ENCODE results near the gene RBM4.
"Not testable (repeated sequence)": the region's sequence is repeated elsewhere in the genome, so short reads cannot be mapped to it uniquely, and the experiment has no call there.

RBM4 gene, protein sequence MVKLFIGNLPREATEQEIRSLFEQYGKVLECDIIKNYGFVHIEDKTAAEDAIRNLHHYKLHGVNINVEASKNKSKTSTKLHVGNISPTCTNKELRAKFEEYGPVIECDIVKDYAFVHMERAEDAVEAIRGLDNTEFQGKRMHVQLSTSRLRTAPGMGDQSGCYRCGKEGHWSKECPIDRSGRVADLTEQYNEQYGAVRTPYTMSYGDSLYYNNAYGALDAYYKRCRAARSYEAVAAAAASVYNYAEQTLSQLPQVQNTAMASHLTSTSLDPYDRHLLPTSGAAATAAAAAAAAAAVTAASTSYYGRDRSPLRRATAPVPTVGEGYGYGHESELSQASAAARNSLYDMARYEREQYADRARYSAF

DNA sequence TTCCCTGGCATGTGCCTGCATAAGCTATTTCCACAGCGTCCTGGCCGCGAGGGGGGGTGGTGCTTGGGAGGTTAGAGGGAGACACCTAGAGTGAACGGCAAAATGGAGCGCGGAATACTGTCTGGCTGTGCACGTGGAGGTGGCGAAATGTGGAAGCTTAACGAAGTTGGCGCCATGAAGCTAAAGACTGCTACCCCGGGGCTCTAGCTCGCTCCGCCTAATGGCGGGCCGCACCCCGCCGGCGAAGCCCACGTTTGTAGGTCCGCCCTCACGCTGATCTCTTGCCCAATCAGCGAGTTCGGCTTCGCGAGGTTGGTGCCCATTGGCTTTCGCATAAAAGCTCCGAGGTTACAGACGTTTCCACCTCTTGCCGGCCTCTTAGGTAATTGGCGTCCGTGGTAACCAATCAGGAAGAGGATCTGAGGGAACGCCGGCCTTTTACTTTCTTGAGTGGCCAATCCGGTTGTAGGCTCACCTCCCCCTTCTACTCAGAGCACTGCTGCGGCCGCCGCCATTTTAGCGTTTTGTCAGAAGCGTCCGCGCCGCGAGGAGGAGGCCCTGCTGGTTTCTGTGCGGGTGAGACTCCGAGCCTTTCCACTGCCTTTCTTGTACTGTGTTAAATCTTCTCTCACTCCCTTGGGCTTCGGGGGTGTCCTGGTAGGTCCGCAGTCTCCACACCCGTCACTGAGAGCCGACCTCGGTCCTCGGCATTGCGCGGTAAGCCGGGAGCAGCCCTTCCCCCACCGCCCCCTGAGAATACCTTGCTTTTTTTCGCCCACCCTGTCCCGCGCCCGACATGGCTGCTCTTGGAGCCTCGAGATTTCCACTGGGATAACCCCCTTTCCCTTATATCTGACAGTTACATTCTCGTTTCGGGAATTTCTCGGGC lies at the start of gene RBM4:
RBM4 (plus strand) TSS at position 527 of the 889 bp plus-strand sequence. CDS start 1,009 bp downstream, outside the sequence.
- peak; percentile 98 for DNase-seq (ENCODE audit: low spot score)

DNA sequence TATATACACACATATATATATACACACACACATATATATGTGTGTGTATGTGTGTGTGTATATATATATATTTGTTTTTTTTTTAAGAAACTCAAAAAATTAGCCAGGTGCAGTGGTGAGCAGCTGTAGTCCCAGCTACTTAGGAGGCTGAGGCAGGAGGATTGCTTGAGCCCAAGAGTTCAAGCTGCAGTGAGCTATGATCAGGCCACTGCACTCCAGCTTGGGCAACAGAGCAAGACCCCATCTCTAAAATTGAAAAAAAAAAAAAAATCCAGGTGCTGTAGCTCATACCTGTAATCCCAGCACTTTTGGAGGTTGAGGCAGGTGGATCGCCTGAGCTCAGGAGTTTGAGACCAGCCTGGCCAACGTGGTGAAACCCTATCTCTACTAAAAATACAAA lies 49.2 kb upstream of the RBM4 start:
- DNase-seq (ENCODE audit: low spot score), result not testable (repeated sequence)

DNA sequence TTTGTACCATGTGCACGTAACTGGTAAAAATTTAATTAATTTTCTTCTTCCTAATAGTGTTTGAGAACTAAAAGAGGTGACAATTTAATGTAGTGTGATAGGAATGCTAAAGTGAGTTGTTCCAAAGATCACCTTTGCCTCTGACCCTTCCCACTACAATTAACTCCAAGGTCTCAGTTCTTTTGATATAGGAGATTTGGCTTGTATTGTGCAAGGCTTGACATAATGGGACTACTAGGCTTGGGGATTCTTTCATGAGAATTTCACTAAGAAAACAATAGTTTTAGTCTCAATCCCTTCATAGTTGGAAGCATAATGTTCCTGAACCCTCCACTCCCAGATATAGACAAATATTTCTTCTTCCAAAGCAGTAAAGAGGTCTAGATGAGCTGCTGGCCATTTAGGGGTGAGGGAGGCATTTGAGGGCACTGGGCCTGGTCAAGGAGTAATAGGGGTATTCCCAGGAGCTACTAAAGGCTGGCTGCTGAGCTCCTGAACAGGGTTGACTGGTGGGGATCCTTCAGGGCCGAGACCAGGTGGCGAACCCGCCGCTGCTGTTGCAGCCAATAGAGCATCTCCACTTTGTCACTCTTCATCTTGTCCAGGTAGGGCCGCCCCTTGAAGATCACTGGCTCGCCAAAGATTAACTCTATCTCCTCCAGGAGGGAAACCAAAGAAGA lies 48.4 kb upstream of the RBM4 start:
- no peak for DNase-seq (ENCODE audit: low spot score)

DNA sequence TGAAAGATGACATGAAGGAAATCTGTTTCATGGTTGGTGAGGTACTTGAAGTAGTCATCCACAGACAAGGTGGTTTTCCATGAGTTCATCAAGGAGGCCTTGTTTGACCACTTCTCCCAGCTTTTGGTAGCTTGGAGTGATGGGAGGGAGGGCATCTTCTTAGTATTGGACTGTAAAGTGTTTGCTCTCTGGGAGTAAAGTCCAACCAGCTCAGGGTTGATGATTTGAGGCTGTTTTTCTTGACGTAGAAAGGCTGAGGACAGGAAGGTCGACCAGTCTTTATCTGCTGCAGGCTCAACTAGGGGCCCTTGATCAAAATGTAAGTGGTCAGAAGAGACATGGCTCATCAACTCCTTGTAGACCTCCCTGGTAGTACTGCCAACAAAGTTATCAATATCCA lies 47.3 kb upstream of the RBM4 start:
- no peak for DNase-seq (ENCODE audit: low spot score)

DNA sequence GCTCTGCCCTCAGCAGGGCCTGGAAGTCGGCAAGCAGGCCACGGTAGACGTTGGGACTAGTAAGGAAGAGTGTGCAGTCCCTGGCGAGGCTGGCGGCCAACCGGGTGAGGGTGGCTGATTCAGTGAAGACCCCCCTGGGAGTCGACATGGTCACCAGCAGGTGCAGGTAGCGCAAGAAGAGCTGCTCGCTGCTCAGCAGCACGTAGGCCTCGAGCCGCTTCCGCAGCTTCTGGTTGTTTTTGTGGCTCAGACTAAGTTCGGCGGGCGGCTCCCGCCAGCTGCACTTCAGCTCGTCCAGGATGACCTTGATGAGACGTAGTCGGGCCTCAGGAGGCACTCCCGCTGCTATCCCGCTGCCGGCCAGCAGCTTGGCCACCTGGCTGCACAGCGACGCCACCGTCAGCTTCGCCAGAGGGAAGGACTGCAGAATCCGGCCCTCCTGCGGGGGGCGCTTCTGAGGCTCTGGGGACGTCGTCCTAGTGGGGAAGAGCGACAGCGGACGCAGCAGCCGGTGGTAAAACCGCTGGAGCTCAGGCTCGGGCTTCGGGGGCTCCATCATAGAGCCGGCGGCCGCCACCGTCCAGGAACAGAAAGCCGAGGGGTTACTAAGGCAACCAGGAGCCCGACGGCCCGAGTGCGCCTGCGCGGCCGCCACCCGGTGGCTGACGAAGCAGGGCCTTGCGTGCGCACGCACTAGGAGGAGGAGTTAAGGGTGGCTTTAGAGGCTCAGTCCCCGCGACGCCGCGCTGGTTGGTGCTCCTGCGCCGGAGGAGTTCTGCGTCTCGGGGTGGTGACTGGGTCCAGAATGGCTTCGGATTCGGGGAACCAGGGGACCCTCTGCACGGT lies 45.8 kb upstream of the RBM4 start, which contains the start of the genes CCDC87 and CCS:
CCDC87 (minus strand) TSS at position 607 of the 846 bp plus-strand sequence; CDS start at position 559, 48 bp downstream.
CCS (plus strand) TSS at position 729 of the 846 bp plus-strand sequence; CDS start at position 806, 77 bp downstream.
- DNase-seq (ENCODE audit: low spot score), result peak; percentile 98

DNA sequence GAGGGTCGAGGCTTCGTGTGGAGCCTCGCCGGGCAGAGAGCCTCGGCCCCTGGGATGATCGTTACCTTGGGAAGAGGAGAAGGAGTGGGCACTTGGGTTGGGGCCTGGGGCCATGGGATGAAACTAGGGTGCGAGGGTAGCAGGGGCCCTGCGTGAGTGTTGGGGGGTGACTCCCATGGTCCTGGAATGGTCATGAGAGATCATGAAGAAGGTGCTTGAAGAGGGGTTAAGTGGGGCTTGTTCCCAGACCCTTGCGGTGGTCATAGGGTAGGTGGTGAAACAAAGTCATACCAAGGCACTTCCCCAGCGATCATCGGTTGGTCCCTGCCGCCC lies 45.2 kb upstream of the RBM4 start:
- DNase-seq (ENCODE audit: low spot score), result no peak

DNA sequence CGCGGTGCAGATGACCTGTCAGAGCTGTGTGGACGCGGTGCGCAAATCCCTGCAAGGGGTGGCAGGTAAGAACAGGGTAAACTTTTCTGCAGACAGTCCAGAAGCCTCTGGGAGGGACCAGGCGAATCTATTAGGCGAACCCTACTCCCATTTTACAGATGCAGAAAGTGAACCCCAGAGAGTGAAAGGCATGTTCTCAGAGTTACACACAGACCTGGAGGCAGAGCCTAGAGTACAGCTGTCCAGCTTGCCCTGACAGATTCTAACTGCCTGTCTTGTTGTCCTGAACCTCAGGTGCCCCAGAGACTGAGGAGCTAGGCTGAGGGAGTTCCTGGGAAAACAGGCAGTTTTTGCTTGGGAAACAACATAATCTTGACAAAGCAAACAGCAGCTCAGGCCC lies 44.9 kb upstream of the RBM4 start:
- DNase-seq (ENCODE audit: low spot score), result no peak

DNA sequence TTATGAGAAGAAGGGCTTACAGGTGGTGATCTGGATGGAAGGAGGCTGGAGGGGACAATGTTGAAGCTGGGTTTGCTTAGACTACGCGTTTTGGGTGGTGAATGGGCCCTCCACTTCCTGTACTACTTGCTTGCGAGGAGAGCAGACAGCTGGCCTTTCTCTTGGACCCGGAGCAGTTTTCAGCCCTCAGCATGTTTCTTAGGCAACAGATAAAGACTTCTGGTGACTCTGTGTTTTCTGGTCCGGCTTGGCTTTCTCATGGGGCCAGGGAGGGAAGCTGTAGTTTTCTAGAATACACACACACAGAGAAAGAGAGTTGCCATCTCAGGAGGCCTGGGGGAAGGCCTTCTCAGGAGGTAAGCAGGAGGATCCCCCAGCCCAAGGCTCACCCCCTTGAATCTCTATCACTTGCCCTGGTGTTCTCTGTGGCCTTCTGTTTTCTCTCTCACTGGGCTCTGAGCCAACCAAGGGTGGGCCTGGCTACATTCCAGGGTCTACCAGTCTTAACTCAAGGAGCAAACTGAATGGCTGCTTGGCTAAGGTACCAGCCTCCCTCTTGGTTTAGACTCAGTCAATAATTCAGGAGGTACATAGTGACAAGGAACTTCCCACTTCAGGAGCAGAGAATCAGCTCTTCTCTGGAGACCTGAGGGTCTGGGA lies 43.1 kb upstream of the RBM4 start:
- no peak for DNase-seq (ENCODE audit: low spot score)

DNA sequence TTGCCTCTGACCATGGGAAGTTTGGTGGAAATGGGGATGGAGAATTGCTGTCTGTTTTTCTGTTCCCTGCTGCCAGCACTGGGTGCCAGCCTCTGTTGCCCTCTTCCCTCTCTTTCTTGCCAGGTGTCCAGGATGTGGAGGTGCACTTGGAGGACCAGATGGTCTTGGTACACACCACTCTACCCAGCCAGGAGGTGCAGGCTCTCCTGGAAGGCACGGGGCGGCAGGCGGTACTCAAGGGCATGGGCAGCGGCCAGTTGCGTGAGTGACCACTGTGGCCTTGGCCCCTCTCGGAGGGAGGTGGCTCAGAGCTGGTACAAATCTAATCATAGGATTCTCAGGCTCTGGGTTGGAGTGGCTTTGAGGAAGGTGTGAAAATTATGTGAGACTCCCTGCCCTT lies 39.5 kb upstream of the RBM4 start:
- DNase-seq (ENCODE audit: low spot score), result no peak

DNA sequence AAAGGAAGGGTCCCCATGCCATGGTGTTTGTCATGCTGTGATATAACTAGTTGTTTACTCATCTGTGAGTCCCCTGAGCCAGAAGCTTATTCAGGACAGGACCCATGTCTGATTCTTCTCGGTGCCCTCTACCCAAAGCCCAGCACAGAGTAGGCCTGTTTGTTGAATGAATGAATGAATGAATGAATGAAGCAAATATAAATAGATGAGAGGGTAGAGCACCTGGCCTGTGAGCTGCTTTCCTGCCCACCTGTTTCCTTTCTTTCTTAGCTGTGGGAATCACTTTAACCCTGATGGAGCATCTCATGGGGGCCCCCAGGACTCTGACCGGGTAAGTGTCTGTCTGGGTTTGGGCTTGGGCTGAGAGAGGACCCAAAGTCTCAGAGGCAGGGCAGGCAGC lies 38.3 kb upstream of the RBM4 start:
- no peak for DNase-seq (ENCODE audit: low spot score)

DNA sequence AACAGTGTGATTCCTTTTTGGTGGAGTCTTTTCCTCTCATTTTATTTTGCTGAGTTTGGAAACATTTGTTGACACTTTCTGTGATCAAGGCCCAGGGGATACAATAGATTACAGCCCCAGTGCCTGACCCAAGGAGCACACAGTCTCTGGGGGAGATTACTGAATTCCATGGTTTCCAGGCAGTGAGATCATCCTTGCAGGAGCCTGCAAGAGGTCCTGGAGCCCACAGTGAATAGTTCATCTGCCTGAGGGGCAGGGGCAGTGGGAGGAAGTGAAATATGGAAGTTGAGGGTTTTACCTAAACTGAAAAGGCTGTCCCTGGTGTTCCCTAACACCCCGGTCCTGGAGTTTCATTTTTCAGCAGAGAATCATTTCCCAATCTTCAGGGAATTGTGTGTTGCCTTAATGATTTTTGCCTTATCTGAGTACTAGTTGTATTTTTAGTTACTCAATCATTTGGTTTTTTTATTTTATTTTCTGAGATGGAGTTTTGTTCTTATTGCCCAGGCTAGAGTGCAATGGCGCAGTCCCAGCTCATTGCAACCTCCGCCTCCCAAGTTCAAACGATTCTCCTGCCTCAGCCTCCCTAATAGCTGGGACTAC lies 37.8 kb upstream of the RBM4 start:
- DNase-seq (ENCODE audit: low spot score), result no peak

DNA sequence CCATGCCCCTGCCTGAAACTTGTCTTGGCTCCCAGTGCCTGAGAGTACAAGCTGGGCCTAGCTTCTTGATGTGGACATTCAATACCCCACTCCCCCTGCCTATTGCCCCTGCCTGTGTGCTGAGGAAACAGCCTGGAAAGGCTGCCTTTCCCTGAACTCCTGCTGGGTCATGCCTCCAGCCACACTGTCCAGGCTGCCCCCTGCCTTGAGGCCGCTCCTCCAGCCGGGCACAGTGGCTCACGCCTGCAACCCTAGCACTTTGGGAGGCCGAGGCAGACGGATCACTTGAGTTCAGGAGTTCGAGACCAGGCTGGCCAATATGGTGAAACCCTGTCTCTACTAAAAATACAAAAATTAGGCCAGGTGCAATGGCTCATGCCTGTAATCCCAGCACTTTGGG lies 35.4 kb upstream of the RBM4 start:
- no peak for DNase-seq (ENCODE audit: low spot score)

DNA sequence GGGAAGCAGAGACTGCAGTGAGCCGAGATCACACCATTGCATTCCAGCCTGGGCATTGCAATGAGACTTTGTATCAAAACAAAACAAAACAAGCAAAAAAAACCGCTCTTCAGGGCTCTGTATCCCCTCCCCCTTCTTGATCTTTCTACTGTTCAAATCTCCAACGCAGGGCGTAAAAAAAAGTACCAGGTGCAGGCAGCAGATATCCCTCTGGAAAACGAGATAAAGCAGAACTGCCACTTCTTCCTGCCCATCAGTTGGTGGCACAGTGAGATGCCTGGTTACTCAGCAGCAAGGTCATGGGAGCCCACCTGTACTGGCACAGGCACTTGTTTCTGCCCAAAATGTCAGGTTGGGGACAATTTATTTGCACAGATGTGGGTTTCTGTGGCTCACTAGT lies 34.3 kb upstream of the RBM4 start:
- no peak for DNase-seq (ENCODE audit: low spot score)

DNA sequence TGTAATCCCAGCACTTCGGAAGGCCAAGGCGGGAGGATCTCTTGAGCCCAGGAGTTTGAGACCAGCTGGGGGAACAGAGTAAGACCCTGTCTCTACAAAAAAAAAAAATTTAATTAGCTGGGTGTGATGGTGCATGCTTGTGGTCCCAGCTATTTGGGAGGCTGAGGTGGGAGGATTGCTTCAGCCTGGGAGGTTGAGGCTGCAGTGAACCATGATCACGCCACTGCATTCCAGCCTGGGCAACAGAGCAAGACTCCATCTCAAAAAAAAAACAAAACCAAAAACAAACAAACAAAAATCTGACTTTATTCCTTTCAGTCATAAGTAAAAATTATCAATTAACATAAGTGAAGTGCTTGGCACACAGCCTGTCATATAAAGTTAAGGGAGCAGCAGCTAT lies 31.9 kb upstream of the RBM4 start:
- not testable (repeated sequence) for DNase-seq (ENCODE audit: low spot score)

DNA sequence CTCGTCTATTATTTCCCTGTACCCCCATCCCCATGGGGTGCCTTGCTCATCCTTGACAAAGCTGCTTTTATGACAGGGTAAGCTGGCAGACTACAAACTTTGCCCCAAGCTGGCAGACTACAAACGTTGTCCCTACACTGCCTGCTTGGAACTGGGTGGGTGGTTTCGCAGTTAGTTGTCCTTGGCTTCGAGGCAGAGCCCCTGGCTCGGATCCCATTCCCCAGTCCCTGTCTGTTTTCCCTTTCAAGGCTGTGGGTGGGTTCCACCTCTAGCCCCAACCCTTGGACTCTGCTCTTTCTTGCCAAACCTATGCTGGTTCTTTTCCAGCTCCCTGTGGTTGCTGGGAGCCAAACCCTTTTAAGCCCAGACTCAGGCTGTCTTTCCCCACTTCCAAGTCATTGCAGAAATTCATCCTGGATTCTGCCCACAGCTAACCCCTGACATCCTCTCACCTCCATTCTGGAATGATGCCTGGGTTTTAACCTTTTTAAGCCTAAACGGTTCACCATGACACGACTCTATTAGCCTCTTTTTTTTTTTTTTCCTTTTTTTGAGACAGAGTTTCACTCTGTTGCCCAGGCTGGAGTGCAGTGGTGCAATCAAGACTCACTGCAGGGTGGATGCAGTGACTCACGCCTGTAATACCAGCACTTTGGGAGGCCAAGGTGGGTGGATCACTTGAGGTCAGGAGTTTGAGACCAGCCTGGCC lies 31.2 kb upstream of the RBM4 start:
- no peak for DNase-seq (ENCODE audit: low spot score)

DNA sequence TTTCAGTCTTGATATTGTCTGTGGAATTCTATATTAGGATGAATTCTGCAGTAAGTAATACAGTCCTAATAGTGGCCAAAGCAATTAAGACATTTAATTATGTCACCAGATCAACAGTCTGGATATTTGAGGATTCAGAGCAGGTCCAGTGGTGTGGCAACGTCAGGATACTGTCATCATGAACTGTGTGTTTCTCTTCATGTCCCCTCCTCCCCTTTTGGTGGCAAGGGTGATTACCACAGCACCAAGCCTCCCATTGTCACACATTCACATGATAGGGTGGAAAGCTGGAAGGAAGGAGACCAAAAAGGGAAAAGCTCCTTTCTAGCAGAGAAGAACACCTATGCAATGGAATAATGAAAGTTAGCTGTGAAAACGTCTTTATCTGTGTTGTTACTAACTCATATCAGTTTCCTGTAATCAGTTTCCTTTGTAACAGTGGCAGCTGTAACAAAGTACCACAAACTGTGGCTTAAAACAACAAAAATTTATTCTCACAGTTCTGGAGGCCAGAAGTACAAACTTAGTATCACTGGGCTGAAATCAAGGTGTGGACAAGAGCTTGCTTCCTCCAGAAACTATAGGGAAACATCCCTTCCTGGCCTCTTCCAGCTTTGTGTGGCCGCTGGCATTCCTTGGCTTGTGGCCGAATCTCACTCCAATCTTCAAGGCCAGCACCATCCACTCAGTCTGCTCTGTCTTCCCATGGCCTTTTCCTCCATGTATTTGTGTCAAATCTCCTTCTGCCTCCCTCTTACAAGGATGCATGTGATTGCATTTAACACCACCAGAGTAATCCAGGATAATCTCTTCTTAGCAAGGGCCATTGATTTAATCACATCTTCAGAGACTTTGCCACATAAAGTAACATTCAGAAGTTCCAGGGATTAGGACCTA lies 28.5 kb upstream of the RBM4 start:
- no peak for DNase-seq (ENCODE audit: low spot score)

DNA sequence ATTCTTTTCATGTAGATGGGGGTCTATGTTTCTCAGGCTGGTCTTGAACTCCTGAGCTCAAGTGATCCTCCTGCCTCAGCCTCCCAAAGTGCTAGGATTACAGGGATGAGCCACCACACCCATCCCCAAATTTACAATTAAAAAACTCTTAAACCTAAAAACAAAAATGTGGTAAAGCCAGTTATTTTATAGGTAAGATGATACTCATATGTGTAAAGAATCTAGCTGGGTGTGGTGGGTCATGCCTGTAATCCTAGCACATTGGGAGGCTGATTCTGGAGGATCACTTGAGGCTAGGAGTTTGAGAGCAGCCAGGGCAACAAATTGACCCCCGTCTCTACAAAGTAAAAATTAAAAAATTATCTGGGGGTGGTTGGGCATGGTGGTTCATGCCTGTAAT lies 26.0 kb upstream of the RBM4 start:
- no peak for DNase-seq (ENCODE audit: low spot score)

DNA sequence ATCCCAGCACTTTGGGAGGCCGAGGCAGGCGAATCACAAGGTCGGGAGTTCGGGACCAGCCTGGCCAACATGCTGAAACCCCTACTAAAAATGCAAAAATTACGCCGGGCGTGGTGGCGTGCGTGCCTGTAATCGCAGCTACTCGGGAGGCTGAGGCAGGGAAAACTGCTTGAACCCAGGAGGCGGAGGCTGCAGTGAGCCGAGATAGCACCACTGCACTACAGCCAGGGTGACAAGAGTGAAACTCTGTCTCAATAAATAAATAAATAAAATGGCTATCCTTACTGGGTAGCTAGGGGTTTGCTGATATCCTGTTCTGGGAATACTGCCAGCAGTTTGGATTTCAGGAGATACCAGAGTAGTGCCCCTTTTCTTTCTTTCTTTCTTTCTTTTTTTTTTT lies 24.4 kb upstream of the RBM4 start:
- no peak for DNase-seq (ENCODE audit: low spot score)

Data from CD4-positive, alpha-beta T cell treated with Interleukin-6 at 100 ng/mL for 8 hours (primary cell).